CD4-positive, alpha-beta T cell treated with Interleukin-15 for 1 hour (primary cell): ENCODE results near the gene ACTN3.
"Not testable (repeated sequence)": the region's sequence is repeated elsewhere in the genome, so short reads cannot be mapped to it uniquely, and the experiment has no call there.

Source experiments
- DNase-seq: peaks from one replicate; pipeline ENCODE4 v3.0.0-alpha.2; 2020

Gene ACTN3

GRCh38 chr11:66546368-66546965, at the start of gene ACTN3:
TSS of gene ACTN3 (plus strand) at chr11:66546903. CDS start at chr11:66546938, 35 bp downstream.
- DNase-seq, result no peak

GRCh38 chr11:66497206-66497605, 49.5 kb upstream of the ACTN3 start:
- DNase-seq, result no peak

DNA sequence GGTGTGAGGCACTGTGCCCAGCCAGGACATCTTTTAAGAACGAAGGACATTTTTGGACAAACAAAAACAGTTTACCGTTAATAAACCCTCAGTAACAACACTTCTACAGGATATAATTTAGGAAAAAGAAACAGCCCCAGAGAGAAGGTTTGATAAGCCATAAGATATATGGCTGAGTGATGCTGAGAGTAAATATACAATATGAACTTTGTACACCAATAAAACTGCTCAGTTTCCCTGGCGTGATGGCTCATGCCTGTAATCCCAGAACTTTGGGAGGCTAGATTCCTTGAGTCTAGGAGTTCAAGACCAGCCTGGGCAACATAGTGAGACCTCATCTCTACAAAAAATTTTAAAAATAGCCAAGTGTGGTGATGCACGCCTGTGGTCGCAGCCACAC, 48.2 kb upstream of the ACTN3 start:
- DNase-seq, result no peak

- no peak for DNase-seq
These were observed 41.4 kb upstream of the ACTN3 start for GRCh38 chr11:66505276-66505816.

DNA sequence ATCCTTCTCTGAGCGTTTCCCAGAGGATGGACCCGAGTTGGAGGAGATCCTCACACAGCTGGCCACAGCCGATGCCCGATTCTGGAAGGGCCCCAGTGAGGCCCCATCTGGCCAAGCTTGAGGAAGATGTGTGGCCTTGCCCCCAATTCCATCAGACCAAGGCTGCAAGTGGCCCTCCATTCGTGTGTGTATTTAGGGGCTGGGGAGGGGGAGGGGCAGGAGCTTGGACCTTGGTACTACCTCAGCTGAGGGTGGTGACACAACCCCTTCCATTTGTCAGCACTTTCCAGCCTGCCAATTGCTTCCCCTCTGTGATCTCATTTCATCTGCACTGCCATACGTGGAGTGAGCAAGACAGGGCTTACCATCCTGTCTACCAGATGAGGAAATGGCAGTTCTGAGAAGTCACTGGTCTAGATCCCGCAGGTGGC, 37.6 kb upstream of the ACTN3 start:
- DNase-seq, result peak; percentile 33

DNA sequence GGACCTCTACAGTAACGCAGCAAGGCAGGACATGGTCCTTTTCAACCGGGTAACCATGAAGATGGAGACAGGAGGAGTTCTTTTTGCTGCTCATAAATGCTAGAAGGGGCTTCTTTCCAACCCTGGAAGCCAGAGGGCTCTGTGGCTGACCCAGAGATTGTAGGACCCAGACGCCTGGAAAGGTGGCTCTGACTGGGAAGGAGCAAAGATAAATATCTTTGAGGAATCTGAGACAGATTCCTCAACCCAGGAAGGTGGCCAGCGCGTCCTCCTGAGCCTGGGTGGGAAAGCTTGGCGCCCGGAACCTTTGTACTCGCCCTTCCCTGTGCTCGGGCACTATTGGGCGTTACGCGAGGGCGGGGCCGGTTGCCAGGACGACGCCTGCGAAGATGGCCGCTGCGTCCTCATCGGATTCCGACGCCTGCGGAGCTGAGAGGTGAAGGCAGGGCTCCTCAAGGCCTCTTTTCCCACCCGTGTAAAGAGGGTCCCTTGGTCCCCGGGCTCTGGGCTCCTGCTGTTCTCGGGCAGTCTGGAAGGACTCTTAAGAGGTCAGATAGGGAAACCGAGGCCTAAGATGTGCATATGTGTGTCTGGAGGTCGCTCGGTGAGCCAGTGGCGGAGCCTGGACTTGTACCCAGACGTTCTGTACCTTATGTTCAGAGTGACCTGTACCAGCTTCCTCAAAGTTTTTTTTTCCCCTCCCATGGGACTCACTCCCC, 36.3 kb upstream of the ACTN3 start, which contains the start of gene BBS1:
BBS1 (plus strand) TSS at position 365 of the 719 bp plus-strand sequence; CDS start at position 390, 25 bp downstream.
- DNase-seq, result peak; percentile 74

- DNase-seq, result no peak
These were observed 35.7 kb upstream of the ACTN3 start for GRCh38 chr11:66510990-66511339.

DNA sequence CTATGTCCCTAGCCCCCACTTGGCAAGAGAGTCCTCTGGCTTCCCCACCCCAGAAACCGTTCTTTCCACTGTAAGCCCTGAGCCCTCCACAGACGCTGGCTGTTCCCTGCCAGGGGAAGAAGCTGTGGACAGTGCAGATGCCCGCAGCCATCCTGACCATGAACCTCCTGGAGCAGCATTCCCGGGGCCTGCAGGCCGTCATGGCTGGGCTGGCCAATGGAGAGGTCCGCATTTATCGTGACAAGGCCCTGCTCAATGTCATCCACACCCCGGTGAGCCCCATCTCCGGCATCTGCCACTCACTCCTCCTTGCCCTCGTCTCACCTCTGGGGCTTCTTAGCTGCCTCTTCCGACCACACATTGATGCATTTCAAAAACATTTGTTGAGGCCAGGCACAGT, 23.1 kb upstream of the ACTN3 start:
- no peak for DNase-seq

DNA sequence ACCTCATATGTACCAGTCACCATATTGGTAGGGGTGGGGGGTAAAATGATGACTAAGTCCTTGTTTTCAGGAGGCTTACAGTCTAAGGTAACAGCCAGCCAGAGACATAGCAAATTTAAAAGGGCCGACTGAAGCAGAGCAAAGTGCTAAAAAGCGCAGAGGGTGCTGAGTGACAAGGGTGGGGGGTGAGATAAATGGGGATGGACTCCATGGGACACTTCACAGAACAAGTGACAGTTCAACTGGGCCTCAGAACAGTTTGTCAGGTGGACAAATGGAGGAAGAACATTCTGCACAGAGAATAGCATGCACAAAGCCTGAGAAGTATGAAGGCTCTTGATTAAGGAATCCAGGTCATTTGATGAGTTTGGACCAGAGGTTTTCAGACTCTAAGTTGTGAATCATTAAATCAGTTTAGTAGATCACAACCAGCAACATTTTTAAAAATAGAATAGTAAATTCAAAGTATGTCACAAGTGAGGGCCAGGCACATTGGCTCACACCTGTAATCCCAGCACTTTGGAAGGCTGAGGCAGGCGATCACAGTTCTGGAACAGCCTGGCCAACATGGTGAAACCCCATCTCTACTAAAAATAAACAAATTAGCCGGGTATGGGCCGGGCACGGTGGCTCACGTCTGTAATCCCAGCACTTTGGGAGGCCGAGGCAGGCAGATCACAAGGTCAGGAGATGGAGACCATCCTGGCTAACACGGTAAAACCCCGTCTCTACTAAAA, 22.2 kb upstream of the ACTN3 start:
- DNase-seq, result no peak

DNA sequence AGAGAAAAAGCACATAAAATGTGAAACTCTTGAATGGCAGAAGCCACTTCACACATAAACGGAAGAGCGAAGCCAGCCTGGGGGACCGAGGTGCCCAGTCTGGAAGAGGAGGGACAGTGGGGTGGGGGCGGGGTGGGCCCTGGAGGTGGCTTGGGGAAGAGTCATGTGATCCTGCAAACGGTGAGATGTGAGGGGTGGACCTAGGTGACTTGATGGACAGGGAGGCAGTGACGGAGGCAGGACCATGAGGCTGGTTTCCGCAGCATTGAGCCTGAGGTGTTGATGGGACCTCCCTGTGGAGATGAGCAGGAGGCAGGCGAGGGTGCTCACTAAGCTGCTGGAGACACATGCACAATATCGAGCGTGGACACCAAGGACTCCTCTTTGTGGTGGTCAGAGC, 17.6 kb upstream of the ACTN3 start:
- no peak for DNase-seq

DNA sequence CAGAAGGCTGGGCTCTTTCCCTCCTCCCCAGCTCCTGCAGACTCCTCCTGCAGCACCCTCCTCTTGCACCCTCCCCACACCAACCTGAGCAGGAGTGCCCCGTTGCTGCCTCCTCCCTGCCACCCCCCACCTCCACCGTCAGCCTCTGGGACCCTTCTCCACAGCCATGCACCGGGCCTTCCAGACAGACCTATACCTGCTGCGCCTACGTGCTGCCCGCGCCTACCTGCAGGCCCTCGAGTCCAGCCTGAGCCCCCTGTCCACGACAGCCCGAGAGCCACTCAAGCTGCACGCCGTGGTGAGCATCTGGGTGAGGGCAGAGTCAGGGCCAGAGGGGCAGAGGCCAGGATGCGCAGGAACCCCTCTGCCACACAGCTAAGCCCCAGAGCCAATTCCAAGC, 17.0 kb upstream of the ACTN3 start:
- no peak for DNase-seq

DNA sequence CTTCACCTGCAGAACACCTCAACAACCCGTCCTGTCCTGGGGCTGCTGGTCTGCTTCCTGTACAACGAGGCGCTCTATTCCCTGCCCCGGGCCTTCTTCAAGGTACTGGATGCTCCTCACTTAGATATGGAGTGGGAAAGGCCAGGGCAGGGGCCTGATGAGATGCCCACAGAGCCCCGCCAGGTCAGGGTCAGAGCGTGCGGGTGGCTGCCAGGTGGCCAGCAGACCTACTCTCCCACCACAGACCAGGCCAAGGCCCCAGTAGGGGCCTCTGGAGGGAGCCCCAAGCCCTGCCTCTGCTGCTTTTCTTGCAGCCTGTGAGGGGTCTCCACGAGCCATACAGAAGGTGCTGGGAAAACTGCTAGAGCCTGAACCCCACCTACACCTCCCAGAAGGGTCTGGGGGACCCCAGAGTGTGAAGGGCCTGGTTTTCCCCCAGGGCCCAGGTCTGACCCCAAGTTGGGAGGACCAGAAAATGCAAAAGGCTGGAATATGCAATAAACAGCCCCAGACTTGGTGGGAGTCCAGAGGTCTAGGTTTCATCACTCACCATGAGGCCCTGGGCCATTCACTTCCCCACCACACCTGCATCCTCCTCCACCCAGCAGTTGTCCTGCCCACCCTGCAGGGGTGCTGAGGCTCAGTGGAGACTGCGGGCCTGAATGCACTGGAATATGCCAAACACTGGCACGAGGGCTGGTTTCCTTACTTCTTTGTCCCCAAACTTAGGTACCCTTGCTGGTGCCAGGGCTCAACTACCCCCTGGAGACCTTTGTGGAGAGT, 15.6 kb upstream of the ACTN3 start:
- no peak for DNase-seq

DNA sequence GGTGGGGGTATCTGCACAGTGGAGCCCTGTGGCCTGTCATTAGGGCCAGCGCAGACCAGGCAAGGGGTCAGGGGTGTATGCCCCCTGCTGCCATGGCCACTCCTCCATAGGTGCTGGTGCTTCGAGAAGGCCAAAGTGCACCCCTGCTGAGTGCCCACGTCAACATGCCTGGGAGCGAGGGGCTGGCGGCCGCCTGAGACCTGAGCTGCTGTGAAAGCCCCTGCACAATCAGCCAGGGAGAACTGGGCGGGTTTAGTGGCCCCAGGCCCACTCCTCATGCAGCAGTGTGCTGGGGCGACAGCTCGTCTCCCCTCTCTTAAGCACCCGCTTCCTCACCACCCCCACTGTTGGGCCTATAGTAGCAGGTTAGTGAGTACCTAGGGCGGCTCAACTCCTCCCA, 14.9 kb upstream of the ACTN3 start:
- DNase-seq, result no peak

DNA sequence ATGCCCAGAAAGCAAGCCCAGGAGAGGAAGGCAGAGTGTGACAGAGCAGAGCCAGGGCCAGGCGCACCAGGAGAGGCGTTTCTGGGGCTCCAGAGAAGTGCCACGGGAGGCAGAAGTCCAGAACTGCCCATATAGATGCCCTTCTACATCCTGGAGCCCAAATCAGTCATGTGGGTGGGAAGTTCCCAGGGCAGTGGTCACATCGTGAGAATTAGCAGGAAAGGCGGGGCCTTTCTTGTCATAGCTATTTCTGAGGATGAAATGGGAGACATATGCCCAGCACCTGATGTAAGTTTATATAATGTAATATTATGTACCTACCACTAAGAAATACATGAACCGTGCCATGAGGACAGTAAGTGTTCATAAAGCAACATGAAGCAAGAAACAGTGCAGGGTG, 13.9 kb upstream of the ACTN3 start:
- no peak for DNase-seq

DNA sequence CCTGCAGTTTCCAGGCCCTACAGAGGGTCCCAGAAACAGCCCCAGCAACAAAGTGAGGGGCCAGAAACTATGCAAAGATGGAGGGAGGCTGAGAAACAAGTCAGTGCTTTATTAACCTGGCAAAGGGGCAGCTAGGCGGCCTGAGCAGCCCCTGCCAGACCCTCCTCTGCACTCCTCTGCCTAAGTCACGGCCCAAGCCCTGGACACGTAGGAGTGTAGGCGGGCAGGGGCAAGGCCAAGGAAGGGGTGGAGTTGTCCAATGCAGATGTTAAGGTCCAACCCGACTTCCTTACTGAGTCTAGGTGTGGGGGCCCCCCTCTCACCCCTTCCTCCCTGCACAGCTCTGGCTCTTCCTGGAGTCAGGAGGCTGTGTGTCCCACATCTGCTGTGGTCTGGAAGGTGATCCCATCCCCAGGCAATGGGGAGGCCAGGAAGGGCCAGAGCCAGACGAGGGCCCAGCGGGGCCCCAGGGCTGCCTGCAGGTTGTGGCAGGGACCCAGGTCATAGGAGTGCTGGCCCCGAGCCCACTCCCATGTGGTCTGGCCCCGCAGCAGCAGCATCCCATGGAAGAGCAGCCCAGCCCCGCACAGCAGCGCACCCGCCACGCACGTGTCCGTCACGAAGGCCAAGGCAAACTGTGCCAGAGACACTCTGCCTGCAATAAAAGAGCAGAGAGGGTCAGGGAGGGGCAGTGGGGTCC, 7.4 kb upstream of the ACTN3 start:
- DNase-seq, result no peak

DNA sequence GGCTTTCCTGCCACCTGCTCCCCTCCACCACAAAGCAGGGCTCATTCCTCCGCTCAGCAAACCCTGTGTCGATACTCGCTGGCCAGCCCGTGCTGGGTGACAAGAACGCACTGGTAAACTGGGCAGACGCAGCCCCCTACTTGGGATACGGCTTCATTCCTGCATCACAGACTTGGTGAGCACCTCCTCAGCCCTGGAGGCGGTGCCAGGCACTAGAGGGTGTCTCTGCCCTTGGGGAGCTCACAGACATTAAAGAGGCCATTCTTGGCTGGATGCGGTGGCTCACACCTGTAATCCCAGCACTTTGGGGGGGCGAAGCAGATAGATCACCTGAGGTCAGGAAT, 6.9 kb upstream of the ACTN3 start:
- no peak for DNase-seq

- DNase-seq, result not testable (repeated sequence)
These were observed 6.1 kb upstream of the ACTN3 start for GRCh38 chr11:66540598-66540997.

- DNase-seq, result no peak
These were observed 4.8 kb upstream of the ACTN3 start for GRCh38 chr11:66541892-66542291.

DNA sequence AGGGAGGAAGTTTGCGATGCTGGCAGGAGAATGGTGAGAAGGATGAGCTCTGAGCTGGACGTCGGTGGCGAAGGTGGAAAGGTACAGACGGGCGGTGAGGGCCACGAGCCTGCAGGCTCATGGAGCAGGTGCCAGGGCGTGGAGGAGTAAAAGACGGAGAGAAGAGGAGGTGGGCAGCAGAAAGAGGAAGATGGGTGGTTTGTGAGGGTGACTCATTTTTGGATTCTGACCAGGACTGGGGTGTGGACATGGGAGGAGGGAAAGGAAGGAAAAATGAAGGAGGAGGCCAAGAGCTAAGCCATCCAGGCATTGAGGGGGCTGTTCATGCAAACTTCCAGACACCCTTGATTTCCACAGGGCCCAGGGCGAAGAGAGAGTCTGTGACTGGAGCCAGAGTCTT, 4.3 kb upstream of the ACTN3 start:
- no peak for DNase-seq

- DNase-seq, result peak; percentile 80
These were observed 3.2 kb upstream of the ACTN3 start for GRCh38 chr11:66543263-66544107.

DNA sequence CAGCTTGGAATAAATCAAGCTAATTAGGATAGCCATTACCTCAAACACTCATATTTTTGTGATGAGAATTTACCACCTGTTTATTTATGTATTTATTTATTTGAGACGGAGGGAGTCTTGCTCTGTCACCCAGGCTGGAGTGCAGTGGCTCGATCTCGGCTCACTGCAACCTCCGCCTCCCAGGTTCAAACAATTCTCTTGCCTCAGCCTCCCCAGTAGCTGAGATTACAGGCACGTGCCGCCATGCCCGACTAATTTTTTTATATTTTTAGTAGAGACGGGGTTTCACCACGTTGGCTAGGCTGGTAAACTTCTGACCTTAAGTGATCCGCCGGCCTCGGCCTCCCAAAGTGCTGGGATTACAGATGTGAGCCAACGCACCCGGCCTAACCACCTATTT, 1.8 kb upstream of the ACTN3 start:
- not testable (repeated sequence) for DNase-seq
